ENCODE results near the gene SLC25A23.

SLC25A23 gene

GRCh38 chr19:6424939-6425731, 34.5 kb downstream of the SLC25A23 start:
- DNase-seq (ENCODE audit: low read depth in 2 of 2) = peak; percentile 100

GRCh38 chr19:6424195-6424938, 35.2 kb downstream of the SLC25A23 start, which contains the start of gene KHSRP:
Gene KHSRP, minus strand, starts transcription at chr19:6424811. Its CDS starts 110 bp downstream, at chr19:6424701.
- no peak for DNase-seq (ENCODE audit: low read depth in 2 of 2)

- peak in 1 of 2 experiments; percentile 3 for DNase-seq (ENCODE audit: low read depth in 2 of 2)
Observed at GRCh38 chr19:6423499-6424194, 35.9 kb downstream of the SLC25A23 start.

GRCh38 chr19:6421075-6422014, 38.2 kb downstream of the SLC25A23 start:
- DNase-seq (ENCODE audit: low read depth in 2 of 2) = no peak

GRCh38 chr19:6418562-6418932, 41.0 kb downstream of the SLC25A23 start:
- no peak for DNase-seq (ENCODE audit: low read depth in 2 of 2)

- DNase-seq (ENCODE audit: low read depth in 2 of 2) = no peak
Observed at GRCh38 chr19:6417713-6418561, 41.7 kb downstream of the SLC25A23 start.

- DNase-seq (ENCODE audit: low read depth in 2 of 2) = no peak
Observed at GRCh38 chr19:6416658-6417405, 42.8 kb downstream of the SLC25A23 start.

GRCh38 chr19:6415591-6416190, 43.9 kb downstream of the SLC25A23 start:
- no peak for DNase-seq (ENCODE audit: low read depth in 2 of 2)

GRCh38 chr19:6414793-6415590, 44.6 kb downstream of the SLC25A23 start:
- DNase-seq (ENCODE audit: low read depth in 2 of 2) = no peak

- no peak for DNase-seq (ENCODE audit: low read depth in 2 of 2)
Observed at GRCh38 chr19:6413721-6414643, 45.6 kb downstream of the SLC25A23 start.

- DNase-seq (ENCODE audit: low read depth in 2 of 2) = no peak
Observed at GRCh38 chr19:6413291-6413690, 46.3 kb downstream of the SLC25A23 start.

GRCh38 chr19:6412447-6413091, 47.0 kb downstream of the SLC25A23 start:
- DNase-seq (ENCODE audit: low read depth in 2 of 2) = no peak

- DNase-seq (ENCODE audit: low read depth in 2 of 2) = no peak
Observed at GRCh38 chr19:6412061-6412446, 47.5 kb downstream of the SLC25A23 start.

GRCh38 chr19:6409346-6409745, 50.2 kb downstream of the SLC25A23 start:
- no peak for DNase-seq (ENCODE audit: low read depth in 2 of 2)

GRCh38 chr19:6406401-6406800, 53.2 kb downstream of the SLC25A23 start:
- no peak for DNase-seq (ENCODE audit: low read depth in 2 of 2)

- DNase-seq (ENCODE audit: low read depth in 2 of 2) = peak; percentile 55
Observed at GRCh38 chr19:6402837-6403608, 56.6 kb downstream of the SLC25A23 start.
